Measurements from ENCODE around the gene TRIO.

DNA sequence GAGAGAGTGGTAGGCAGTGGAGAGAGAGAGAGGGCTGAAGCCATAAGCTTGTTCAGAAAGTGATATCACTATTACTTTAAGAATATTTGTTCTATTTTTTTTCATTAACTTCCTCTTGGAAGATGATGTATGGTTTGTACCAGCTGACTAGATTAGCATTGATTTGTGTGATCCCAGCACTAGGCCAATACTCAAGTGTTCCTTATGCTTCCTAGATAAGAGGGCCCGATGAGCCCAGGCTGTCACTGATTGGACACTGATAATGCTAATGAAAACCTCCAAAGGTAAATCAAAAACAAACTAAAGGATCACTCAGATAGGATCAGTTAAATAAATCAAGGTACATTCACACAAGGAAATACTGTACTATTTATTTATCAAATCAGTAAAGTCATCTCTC lies 385.8 kb downstream of the TRIO start:
- TF ChIP-seq ZNF23 (tag by site-specific recombination; IDR thresholded peaks at IDR 0.05; ENCODE audit: borderline replicate concordance) = no peak
- TF ChIP-seq, protein P1, sequence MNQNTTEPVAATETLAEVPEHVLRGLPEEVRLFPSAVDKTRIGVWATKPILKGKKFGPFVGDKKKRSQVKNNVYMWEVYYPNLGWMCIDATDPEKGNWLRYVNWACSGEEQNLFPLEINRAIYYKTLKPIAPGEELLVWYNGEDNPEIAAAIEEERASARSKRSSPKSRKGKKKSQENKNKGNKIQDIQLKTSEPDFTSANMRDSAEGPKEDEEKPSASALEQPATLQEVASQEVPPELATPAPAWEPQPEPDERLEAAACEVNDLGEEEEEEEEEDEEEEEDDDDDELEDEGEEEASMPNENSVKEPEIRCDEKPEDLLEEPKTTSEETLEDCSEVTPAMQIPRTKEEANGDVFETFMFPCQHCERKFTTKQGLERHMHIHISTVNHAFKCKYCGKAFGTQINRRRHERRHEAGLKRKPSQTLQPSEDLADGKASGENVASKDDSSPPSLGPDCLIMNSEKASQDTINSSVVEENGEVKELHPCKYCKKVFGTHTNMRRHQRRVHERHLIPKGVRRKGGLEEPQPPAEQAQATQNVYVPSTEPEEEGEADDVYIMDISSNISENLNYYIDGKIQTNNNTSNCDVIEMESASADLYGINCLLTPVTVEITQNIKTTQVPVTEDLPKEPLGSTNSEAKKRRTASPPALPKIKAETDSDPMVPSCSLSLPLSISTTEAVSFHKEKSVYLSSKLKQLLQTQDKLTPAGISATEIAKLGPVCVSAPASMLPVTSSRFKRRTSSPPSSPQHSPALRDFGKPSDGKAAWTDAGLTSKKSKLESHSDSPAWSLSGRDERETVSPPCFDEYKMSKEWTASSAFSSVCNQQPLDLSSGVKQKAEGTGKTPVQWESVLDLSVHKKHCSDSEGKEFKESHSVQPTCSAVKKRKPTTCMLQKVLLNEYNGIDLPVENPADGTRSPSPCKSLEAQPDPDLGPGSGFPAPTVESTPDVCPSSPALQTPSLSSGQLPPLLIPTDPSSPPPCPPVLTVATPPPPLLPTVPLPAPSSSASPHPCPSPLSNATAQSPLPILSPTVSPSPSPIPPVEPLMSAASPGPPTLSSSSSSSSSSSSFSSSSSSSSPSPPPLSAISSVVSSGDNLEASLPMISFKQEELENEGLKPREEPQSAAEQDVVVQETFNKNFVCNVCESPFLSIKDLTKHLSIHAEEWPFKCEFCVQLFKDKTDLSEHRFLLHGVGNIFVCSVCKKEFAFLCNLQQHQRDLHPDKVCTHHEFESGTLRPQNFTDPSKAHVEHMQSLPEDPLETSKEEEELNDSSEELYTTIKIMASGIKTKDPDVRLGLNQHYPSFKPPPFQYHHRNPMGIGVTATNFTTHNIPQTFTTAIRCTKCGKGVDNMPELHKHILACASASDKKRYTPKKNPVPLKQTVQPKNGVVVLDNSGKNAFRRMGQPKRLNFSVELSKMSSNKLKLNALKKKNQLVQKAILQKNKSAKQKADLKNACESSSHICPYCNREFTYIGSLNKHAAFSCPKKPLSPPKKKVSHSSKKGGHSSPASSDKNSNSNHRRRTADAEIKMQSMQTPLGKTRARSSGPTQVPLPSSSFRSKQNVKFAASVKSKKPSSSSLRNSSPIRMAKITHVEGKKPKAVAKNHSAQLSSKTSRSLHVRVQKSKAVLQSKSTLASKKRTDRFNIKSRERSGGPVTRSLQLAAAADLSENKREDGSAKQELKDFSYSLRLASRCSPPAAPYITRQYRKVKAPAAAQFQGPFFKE (tag by site-specific recombination; IDR thresholded peaks at IDR 0.05; ENCODE audit: borderline replicate concordance) = no peak
- TF ChIP-seq ZNF768 (tag by site-specific recombination; IDR thresholded peaks at IDR 0.05) = no peak
- TF ChIP-seq GLI4 (tag by site-specific recombination; IDR thresholded peaks at IDR 0.05) = no peak
- TF ChIP-seq, protein P2, sequence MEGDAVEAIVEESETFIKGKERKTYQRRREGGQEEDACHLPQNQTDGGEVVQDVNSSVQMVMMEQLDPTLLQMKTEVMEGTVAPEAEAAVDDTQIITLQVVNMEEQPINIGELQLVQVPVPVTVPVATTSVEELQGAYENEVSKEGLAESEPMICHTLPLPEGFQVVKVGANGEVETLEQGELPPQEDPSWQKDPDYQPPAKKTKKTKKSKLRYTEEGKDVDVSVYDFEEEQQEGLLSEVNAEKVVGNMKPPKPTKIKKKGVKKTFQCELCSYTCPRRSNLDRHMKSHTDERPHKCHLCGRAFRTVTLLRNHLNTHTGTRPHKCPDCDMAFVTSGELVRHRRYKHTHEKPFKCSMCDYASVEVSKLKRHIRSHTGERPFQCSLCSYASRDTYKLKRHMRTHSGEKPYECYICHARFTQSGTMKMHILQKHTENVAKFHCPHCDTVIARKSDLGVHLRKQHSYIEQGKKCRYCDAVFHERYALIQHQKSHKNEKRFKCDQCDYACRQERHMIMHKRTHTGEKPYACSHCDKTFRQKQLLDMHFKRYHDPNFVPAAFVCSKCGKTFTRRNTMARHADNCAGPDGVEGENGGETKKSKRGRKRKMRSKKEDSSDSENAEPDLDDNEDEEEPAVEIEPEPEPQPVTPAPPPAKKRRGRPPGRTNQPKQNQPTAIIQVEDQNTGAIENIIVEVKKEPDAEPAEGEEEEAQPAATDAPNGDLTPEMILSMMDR (tag by site-specific recombination; IDR thresholded peaks at IDR 0.05) = no peak
- TF ChIP-seq, protein P3, sequence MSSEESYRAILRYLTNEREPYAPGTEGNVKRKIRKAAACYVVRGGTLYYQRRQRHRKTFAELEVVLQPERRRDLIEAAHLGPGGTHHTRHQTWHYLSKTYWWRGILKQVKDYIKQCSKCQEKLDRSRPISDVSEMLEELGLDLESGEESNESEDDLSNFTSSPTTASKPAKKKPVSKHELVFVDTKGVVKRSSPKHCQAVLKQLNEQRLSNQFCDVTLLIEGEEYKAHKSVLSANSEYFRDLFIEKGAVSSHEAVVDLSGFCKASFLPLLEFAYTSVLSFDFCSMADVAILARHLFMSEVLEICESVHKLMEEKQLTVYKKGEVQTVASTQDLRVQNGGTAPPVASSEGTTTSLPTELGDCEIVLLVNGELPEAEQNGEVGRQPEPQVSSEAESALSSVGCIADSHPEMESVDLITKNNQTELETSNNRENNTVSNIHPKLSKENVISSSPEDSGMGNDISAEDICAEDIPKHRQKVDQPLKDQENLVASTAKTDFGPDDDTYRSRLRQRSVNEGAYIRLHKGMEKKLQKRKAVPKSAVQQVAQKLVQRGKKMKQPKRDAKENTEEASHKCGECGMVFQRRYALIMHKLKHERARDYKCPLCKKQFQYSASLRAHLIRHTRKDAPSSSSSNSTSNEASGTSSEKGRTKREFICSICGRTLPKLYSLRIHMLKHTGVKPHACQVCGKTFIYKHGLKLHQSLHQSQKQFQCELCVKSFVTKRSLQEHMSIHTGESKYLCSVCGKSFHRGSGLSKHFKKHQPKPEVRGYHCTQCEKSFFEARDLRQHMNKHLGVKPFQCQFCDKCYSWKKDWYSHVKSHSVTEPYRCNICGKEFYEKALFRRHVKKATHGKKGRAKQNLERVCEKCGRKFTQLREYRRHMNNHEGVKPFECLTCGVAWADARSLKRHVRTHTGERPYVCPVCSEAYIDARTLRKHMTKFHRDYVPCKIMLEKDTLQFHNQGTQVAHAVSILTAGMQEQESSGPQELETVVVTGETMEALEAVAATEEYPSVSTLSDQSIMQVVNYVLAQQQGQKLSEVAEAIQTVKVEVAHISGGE (tag by site-specific recombination; conservative IDR thresholded peaks at IDR 0.05; ENCODE audit: low read depth) = no peak
- no peak for TF ChIP-seq ZNF558 (tag by site-specific recombination; IDR thresholded peaks at IDR 0.05)
- TF ChIP-seq ZSCAN16 (tag by site-specific recombination; IDR thresholded peaks at IDR 0.05) = no peak
- no peak for TF ChIP-seq ZNF777 (tag by site-specific recombination; IDR thresholded peaks at IDR 0.05; ENCODE audit: borderline replicate concordance)
